IPS DF 19.7 (cell line): ENCODE results near the gene OPA3.
"Not testable (repeated sequence)": the region's sequence is repeated elsewhere in the genome, so short reads cannot be mapped to it uniquely, and the experiment has no call there.

Experiments used
- DNase-seq: peaks from one replicate; pipeline ENCODE4 v3.0.0-alpha.2; 2013; ENCODE audit warnings: low read depth, low spot score

OPA3 gene

DNA sequence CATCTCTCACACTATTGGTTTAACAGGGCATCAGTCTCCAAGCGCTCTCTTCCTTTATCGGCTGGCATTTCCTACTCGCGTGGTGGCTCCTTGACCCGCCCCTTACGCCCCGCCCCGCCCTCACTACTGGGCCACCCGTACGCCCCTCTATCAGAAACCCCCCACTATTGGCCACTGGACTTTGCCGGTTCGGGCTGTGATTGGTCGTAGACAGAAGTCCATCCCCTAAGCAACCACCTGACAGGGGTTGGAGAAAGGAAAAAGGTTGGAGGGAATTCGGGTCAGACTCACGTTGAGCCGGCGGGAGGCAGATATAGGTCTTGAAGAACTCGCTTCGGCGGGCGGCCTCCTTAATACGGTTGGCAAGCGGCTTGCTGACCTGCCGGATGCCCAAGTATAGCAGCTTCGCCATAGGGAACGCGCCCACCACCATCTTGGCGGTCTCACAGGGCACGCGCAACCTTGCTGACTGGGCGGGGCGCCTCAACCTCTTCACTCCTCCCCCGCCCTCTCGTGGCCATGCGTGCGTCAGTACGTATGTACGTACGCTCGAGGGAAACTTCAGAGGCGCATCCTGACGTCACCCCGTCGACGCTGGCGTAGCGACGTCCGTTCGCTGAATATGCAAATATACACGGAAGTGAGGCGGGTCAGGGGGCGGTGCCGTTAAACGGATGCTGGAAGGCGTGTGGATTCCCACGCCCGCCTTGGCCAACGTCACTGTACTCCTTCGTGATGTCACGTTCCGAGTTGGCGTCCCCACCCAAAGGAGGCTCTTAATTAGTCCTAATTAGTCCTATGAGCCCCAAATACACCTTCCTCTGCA is at the start of gene OPA3:
Gene OPA3 (minus strand): TSS at position 471 of the 826 bp plus-strand sequence. CDS start 38 bp downstream, at position 433.
- peak; percentile 97 for DNase-seq

GRCh38 chr19:45632468-45633196 is 48.0 kb upstream of the OPA3 start:
- DNase-seq, result no peak

GRCh38 chr19:45630463-45630862 is 45.9 kb upstream of the OPA3 start:
- DNase-seq, result no peak

DNA sequence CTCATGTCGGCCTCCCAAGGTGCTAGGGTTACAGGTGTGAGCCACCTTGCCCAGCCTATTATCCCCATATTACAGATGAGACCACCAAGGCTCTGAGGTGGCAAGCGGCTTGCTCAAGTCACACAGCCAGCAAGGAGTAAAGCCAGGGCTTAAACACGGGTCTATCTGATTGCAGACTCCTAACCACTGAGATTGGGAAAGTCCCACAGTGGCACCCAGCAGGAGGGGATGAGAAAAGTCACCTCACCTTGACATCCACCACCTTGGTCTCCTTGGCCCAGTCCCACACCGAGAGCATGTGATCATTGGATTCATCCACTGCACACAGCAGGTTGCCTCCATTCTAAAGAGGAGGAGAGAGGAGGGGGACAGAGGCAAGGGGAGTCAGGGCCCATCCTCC is 45.1 kb upstream of the OPA3 start:
- DNase-seq, result no peak

- not testable (repeated sequence) for DNase-seq
Measured at GRCh38 chr19:45628219-45628618, 43.6 kb upstream of the OPA3 start.

GRCh38 chr19:45623984-45624383 is 39.4 kb upstream of the OPA3 start:
- DNase-seq, result no peak

- no peak for DNase-seq
Measured at GRCh38 chr19:45621976-45622503, 37.4 kb upstream of the OPA3 start.

- DNase-seq, result no peak
Measured at GRCh38 chr19:45621389-45621788, 36.8 kb upstream of the OPA3 start.

DNA sequence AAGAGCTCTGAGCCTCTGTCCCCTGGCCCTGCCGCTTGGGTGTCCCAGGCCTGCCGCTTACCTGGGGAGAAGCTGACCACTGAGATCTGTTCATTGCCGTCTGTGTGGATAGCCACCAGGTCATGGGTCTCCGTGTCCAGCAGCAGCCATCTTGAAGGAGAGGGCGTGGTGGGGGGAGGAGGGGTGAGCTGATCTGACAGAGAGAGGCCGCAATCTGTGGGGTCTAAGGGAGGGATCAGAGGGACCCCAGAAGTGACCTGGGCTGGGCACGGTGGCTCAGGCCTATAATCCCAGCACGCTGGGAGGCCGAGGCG is 32.1 kb upstream of the OPA3 start:
- DNase-seq, result no peak

- DNase-seq, result peak; percentile 90
Measured at GRCh38 chr19:45615795-45616703, 31.4 kb upstream of the OPA3 start.

DNA sequence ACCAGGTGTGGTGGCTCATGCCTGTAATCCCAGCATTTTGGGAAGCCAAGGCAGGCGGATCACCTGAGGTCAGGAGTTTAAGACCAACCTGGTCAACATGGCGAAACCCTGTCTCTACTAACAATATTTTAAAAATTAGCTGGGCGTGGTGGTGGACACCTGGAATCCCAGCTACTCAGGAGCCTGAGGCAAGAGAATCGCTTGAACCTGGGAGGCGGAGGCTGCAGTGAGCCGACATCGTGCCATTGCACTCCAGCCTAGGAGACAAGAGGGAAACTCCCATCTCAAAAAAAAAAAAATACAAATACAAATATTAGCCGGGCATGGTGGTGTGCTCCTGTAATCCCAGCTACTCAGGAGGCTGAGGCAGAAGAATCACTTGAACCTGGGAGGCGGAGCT is 30.5 kb upstream of the OPA3 start:
- not testable (repeated sequence) for DNase-seq

- no peak for DNase-seq
Measured at GRCh38 chr19:45613926-45614725, 29.5 kb upstream of the OPA3 start.

DNA sequence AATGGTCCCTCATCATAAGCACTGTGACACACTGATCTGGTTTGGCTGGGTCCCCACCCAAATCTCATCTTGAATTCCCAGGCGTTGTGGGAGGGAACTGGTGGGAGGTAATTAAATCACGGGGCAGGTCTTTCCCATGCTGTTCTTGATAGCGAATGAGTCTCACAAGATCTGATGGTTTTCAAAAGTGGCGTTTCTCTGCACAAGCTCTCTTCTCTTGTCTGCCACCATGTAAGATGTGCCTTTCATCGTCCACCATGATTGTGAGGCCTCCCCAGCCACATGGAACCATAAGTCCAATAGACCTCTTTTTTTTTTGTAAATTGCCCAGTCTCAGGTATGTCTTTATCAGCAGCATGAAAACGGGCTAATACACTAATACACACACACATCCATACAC is 24.3 kb upstream of the OPA3 start:
- DNase-seq, result no peak

- DNase-seq, result no peak
Measured at GRCh38 chr19:45607071-45608029, 22.7 kb upstream of the OPA3 start.

- no peak for DNase-seq
Measured at GRCh38 chr19:45601524-45602374, 17.1 kb upstream of the OPA3 start, which contains the start of gene GPR4. TSS of gene GPR4 (minus strand) at chr19:45602212. CDS start at chr19:45591866, 10,346 bp downstream.

DNA sequence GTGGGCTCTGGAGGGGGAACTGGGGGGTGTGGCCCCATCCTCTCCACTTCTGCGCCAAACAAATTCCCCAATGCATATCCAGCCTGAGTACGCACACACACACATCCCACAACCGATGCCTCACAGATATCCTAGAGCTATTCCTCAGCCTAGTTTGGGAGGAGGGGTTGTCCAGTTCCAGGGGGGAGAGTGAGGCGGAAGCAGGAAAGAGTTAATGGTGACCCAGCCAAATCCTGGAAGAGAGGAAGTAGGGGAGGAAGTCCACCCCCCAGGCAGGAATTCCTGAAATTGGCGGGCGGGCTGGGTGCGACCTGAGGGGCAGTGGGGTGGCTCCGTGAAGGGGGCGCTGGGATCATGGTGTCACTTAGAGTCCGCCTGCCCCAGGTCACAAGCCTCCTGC is 16.5 kb upstream of the OPA3 start:
- no peak for DNase-seq

- no peak for DNase-seq
Measured at GRCh38 chr19:45600340-45600885, 15.8 kb upstream of the OPA3 start.

DNA sequence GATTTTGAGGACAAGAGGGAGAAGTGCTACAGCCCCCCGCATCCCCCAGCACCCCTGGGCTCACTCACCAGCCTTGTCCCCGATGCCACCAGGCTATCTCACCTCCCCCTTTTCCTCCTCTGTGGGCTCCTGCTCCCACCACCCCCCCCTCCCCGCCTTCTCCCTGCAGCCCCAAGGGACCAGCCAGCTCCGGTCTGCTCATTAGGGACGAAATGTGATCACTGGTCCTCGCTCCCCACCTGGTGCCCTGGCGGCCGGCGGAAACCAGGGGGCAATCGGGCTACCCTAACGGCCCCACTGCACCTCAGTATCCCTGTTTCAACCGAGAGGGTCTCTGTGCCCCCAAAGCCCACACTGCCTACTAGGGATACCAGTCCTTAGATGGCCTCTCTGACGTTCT is 14.7 kb upstream of the OPA3 start:
- no peak for DNase-seq
